22Rv1 (cell line): ENCODE data around the gene GNPNAT1.

Experiments used
- ZFX ChIP-seq: fragments of 450-650 bp; IDR thresholded peaks from 2 replicates; pipeline ENCODE4 v1.6.1; 2017; ENCODE audit warnings: antibody characterized with exemption, borderline replicate concordance
- TF ChIP-seq, protein P1 (sequence below): fragments of 450-650 bp; IDR thresholded peaks from 2 replicates; pipeline ENCODE4 v1.5.1; 2017; ENCODE audit warnings: mild to moderate bottlenecking

- TF ChIP-seq, protein P1, sequence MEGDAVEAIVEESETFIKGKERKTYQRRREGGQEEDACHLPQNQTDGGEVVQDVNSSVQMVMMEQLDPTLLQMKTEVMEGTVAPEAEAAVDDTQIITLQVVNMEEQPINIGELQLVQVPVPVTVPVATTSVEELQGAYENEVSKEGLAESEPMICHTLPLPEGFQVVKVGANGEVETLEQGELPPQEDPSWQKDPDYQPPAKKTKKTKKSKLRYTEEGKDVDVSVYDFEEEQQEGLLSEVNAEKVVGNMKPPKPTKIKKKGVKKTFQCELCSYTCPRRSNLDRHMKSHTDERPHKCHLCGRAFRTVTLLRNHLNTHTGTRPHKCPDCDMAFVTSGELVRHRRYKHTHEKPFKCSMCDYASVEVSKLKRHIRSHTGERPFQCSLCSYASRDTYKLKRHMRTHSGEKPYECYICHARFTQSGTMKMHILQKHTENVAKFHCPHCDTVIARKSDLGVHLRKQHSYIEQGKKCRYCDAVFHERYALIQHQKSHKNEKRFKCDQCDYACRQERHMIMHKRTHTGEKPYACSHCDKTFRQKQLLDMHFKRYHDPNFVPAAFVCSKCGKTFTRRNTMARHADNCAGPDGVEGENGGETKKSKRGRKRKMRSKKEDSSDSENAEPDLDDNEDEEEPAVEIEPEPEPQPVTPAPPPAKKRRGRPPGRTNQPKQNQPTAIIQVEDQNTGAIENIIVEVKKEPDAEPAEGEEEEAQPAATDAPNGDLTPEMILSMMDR = no peak
- no peak for TF ChIP-seq ZFX
Observed at GRCh38 chr14:52729585-52729924, 61.9 kb downstream of the GNPNAT1 start.
